ENCODE data around the gene GALNT17.

Gene GALNT17

DNA sequence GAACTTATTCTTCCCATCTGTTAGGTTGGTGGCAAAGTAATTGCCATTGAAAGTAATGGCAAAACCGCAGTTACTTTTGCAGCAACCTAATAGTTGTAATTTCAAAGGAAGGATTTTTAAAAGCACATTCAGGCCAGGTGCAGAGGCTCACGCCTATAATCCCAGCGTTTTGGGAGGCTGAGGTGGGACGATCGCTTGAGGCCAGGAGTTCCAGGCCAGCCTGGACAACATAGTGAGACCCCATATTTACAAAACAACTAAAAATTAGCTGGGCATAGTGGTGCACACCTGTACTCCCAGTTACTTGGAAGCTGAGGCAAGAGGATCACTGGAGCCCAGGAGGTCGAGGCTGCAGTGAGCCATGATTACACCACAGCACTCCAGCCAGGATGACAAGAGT is 374.9 kb downstream of the GALNT17 start:
- Histone ChIP-seq H3K27ac (peak overlapping the region; percentile 88; the same call in 1 of the 2 replicates), H3K36me3 (ENCODE audit: insufficient read depth, low read length) (no peaks in the 10 kb centered on the region; the same call in 1 of the 2 replicates), H3K4me3 (no peak overlapping the region), H3K9me3 (ENCODE audit: low read depth, low read length) (no peaks in the 10 kb centered on the region), H3K9ac (ENCODE audit: insufficient read length) (no peak overlapping the region)
- no peak for DNase-seq (ENCODE audit: low read depth, low spot score)
- no peak for TF ChIP-seq POLR2AphosphoS5 (IDR thresholded peaks at IDR 0.05; ENCODE audit: borderline replicate concordance, low read depth, low read length)
- no peak for TF ChIP-seq FOXP2 (optimal IDR thresholded peaks at IDR 0.05; ENCODE audit: control extremely low read depth, extremely low read length, insufficient read depth)
- TF ChIP-seq EZH2 (IDR thresholded peaks at IDR 0.05): no peak

DNA sequence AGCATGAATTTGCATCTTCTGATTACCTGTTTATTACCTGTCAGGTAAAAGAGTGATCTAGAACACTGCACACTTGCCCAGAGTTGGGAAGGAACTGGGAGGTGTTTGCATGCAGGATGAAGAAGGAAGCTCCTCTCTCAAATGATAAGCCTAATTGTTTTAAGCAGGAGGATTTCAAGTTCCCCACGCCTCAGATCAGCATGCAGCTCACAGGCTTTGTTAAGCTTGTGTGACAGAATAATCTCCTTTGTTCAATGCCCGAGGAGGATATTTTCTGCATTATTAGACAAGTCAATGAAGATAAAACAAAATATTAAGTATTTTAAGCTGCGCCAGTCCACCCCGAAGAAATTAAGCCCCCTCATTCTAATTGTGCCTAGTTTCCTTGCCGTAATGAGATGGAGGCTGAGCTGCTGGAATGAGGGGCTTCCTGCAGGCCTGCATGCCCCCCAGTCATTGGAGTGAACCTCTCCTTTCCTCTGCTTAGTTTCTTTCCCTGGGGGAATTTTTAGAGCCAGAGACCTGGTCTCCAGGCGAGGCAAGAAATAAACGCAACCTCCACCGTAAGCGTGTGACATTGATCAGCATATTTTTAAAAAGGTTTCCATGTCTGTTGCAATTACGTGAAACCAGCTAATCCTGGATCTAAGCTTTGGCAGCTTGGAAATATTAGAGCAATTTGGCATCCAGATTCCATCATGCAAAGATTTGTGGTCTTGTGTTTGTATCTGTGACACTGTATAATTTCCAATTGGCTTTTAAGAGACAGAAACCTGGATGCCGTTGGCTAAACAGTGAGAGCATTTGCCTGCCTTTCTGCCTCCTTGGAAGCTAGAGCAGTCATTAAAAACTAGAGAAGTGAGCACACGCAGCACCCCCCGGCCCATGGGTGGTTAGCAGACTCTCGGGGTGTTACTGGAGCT is 376.0 kb downstream of the GALNT17 start:
- TF ChIP-seq FOXP2 (optimal IDR thresholded peaks at IDR 0.05; ENCODE audit: control extremely low read depth, extremely low read length, insufficient read depth): no peak
- TF ChIP-seq POLR2AphosphoS5 (IDR thresholded peaks at IDR 0.05; ENCODE audit: borderline replicate concordance, low read depth, low read length): no peak
- no peak for TF ChIP-seq EZH2 (IDR thresholded peaks at IDR 0.05)
- peak overlapping the region; percentile 46 for H3K4me3 ChIP-seq
- no peaks in the 10 kb centered on the region for H3K36me3 ChIP-seq (ENCODE audit: insufficient read depth, low read length)
- peak overlapping the region; percentile 58 for H3K9ac ChIP-seq (ENCODE audit: insufficient read length)
- no peaks in the 10 kb centered on the region for H3K9me3 ChIP-seq (ENCODE audit: low read depth, low read length)
- peak; percentile 47 for DNase-seq (ENCODE audit: low read depth, low spot score)
- H3K27ac ChIP-seq: peak overlapping the region; percentile 88

DNA sequence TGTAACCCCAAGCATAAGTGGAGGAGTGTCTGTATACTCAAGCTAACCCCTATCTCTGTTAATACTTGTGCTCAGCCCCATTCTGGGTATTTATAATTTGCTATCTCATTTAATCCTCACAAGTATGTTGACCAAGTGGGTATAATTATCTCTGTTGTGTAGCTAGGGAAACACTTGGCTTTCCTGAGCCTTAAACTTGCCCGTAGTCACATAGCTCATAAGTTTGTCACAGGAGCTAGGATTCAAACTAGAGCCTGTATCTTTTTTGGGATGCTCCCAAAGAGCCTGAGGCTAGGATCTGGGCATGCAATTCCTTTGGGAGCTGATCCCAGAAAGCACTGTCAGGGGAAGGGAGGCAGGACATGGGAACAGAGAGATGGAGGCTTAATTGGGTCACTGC is 377.4 kb downstream of the GALNT17 start:
- Histone ChIP-seq H3K36me3 (ENCODE audit: insufficient read depth, low read length) (peaks cover 5% of the 10 kb centered on the region), H3K27ac (peak overlapping the region; percentile 88; the same call in 1 of the 2 replicates), H3K9me3 (ENCODE audit: low read depth, low read length) (no peaks in the 10 kb centered on the region), H3K4me3 (no peak overlapping the region), H3K9ac (ENCODE audit: insufficient read length) (no peak overlapping the region)
- TF ChIP-seq POLR2AphosphoS5 (IDR thresholded peaks at IDR 0.05; ENCODE audit: borderline replicate concordance, low read depth, low read length): no peak
- no peak for TF ChIP-seq EZH2 (IDR thresholded peaks at IDR 0.05)
- no peak for TF ChIP-seq FOXP2 (optimal IDR thresholded peaks at IDR 0.05; ENCODE audit: control extremely low read depth, extremely low read length, insufficient read depth)
- DNase-seq (ENCODE audit: low read depth, low spot score): no peak

- Histone ChIP-seq H3K9me3 (ENCODE audit: low read depth, low read length) (no peaks in the 10 kb centered on the region), H3K27ac (no peak overlapping the region), H3K9ac (ENCODE audit: insufficient read length) (no peak overlapping the region), H3K36me3 (ENCODE audit: insufficient read depth, low read length) (peaks cover 11% of the 10 kb centered on the region), H3K4me3 (no peak overlapping the region)
- peak; percentile 72 for DNase-seq (ENCODE audit: low read depth, low spot score)
- peak; percentile 53 for TF ChIP-seq POLR2AphosphoS5 (IDR thresholded peaks at IDR 0.05; ENCODE audit: borderline replicate concordance, low read depth, low read length)
- peak; percentile 39 for TF ChIP-seq FOXP2 (optimal IDR thresholded peaks at IDR 0.05; ENCODE audit: control extremely low read depth, extremely low read length, insufficient read depth)
- no peak for TF ChIP-seq EZH2 (IDR thresholded peaks at IDR 0.05)
Measured at GRCh38 chr7:71511361-71511807, 379.4 kb downstream of the GALNT17 start.

GRCh38 chr7:71517940-71518699 is 386.2 kb downstream of the GALNT17 start:
- no peak overlapping the region for H3K9ac ChIP-seq (ENCODE audit: insufficient read length)
- no peak for DNase-seq (ENCODE audit: low read depth, low spot score)
- TF ChIP-seq FOXP2 (optimal IDR thresholded peaks at IDR 0.05; ENCODE audit: control extremely low read depth, extremely low read length, insufficient read depth): no peak
- TF ChIP-seq EZH2 (IDR thresholded peaks at IDR 0.05): no peak
- TF ChIP-seq POLR2AphosphoS5 (IDR thresholded peaks at IDR 0.05; ENCODE audit: borderline replicate concordance, low read depth, low read length): no peak
- no peak overlapping the region for H3K4me3 ChIP-seq
- no peaks in the 10 kb centered on the region for H3K9me3 ChIP-seq (ENCODE audit: low read depth, low read length)
- H3K27ac ChIP-seq: no peak overlapping the region
- H3K36me3 ChIP-seq (ENCODE audit: insufficient read depth, low read length): peaks cover 24% of the 10 kb centered on the region

GRCh38 chr7:71518880-71519279 is 386.9 kb downstream of the GALNT17 start:
- no peak for DNase-seq (ENCODE audit: low read depth, low spot score)
- peaks cover 24% of the 10 kb centered on the region for H3K36me3 ChIP-seq (ENCODE audit: insufficient read depth, low read length)
- H3K4me3 ChIP-seq: no peak overlapping the region
- TF ChIP-seq FOXP2 (optimal IDR thresholded peaks at IDR 0.05; ENCODE audit: control extremely low read depth, extremely low read length, insufficient read depth) (no peak), EZH2 (IDR thresholded peaks at IDR 0.05) (no peak), POLR2AphosphoS5 (IDR thresholded peaks at IDR 0.05; ENCODE audit: borderline replicate concordance, low read depth, low read length) (no peak)
- H3K9ac ChIP-seq (ENCODE audit: insufficient read length): no peak overlapping the region
- no peak overlapping the region for H3K27ac ChIP-seq
- H3K9me3 ChIP-seq (ENCODE audit: low read depth, low read length): no peaks in the 10 kb centered on the region

GRCh38 chr7:71521506-71521905 is 389.6 kb downstream of the GALNT17 start:
- H3K9ac ChIP-seq (ENCODE audit: insufficient read length): no peak overlapping the region
- TF ChIP-seq POLR2AphosphoS5 (IDR thresholded peaks at IDR 0.05; ENCODE audit: borderline replicate concordance, low read depth, low read length) (no peak; the same call in 1 of the 2 replicates), EZH2 (IDR thresholded peaks at IDR 0.05) (no peak), FOXP2 (optimal IDR thresholded peaks at IDR 0.05; ENCODE audit: control extremely low read depth, extremely low read length, insufficient read depth) (peak; percentile 62)
- peak overlapping the region; percentile 48 for H3K27ac ChIP-seq
- peaks cover 14% of the 10 kb centered on the region; the same call in 1 of the 2 replicates for H3K36me3 ChIP-seq (ENCODE audit: insufficient read depth, low read length)
- no peaks in the 10 kb centered on the region for H3K9me3 ChIP-seq (ENCODE audit: low read depth, low read length)
- no peak for DNase-seq (ENCODE audit: low read depth, low spot score)
- no peak overlapping the region for H3K4me3 ChIP-seq

DNA sequence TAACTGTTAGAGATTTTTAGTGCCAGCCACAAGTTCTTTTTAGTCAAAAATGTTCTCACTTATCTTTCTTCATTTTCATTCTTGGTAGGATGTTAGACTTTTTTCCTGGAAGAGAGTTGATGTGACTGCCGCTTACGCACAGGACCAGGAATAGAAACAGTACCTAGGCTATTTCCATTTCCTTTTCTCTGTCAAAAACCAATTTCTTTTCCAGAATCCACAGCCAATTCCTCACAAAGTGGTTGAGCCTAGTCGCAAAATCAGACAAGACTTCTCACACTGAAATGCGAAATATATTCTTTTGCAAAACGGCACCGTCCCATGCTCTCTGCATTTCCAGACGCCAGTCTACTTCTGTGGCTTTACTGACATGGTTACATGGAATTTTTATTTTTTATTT is 394.2 kb downstream of the GALNT17 start:
- TF ChIP-seq POLR2AphosphoS5 (IDR thresholded peaks at IDR 0.05; ENCODE audit: borderline replicate concordance, low read depth, low read length): no peak
- no peak for TF ChIP-seq EZH2 (IDR thresholded peaks at IDR 0.05)
- no peak for TF ChIP-seq FOXP2 (optimal IDR thresholded peaks at IDR 0.05; ENCODE audit: control extremely low read depth, extremely low read length, insufficient read depth)
- DNase-seq (ENCODE audit: low read depth, low spot score): no peak
- Histone ChIP-seq H3K36me3 (ENCODE audit: insufficient read depth, low read length) (peaks cover 8% of the 10 kb centered on the region; the same call in 1 of the 2 replicates), H3K9ac (ENCODE audit: insufficient read length) (no peak overlapping the region), H3K27ac (no peak overlapping the region), H3K9me3 (ENCODE audit: low read depth, low read length) (no peaks in the 10 kb centered on the region), H3K4me3 (no peak overlapping the region)
